WERI-Rb-1 (cell line): Measurements from ENCODE around the gene APOO.

Experiments used
- DNase-seq: peaks from one replicate; pipeline ENCODE4 v3.0.0-alpha.2; 2020
- H3K27ac ChIP-seq: fragments of 250-450 bp; sonication (Bioruptor Pico); 2 replicates; pipeline ENCODE4 v1.5.1; 2020; ENCODE audit warnings: mild to moderate bottlenecking, moderate library complexity
- H3K27me3 ChIP-seq: fragments of 250-450 bp; sonication (Bioruptor Pico); 2 replicates; pipeline ENCODE4 v1.5.1; 2021; ENCODE audit warnings: mild to moderate bottlenecking, low read depth, moderate library complexity; ENCODE audit not compliant: insufficient read depth, severe bottlenecking
- H3K36me3 ChIP-seq: fragments of 250-450 bp; sonication (Bioruptor Pico); 2 replicates; pipeline ENCODE4 v1.5.1; 2020; ENCODE audit warnings: mild to moderate bottlenecking, moderate library complexity
- H3K4me3 ChIP-seq: 2 replicates; pipeline ENCODE4 v1.5.1; 2011; ENCODE audit warnings: low read depth, mild to moderate bottlenecking, control low read depth, low read length
- H3K9me3 ChIP-seq: fragments of 250-450 bp; sonication (Bioruptor Pico); 2 replicates; pipeline ENCODE4 v1.5.1; 2021; ENCODE audit warnings: mild to moderate bottlenecking, moderate library complexity; ENCODE audit not compliant: severe bottlenecking
- TF ChIP-seq, protein P1 (sequence below): IDR thresholded peaks from 2 replicates; pipeline ENCODE4 v1.5.1; 2011; ENCODE audit warnings: low read depth, mild to moderate bottlenecking, control low read depth, inconsistent platforms, low read length

Gene APOO

DNA sequence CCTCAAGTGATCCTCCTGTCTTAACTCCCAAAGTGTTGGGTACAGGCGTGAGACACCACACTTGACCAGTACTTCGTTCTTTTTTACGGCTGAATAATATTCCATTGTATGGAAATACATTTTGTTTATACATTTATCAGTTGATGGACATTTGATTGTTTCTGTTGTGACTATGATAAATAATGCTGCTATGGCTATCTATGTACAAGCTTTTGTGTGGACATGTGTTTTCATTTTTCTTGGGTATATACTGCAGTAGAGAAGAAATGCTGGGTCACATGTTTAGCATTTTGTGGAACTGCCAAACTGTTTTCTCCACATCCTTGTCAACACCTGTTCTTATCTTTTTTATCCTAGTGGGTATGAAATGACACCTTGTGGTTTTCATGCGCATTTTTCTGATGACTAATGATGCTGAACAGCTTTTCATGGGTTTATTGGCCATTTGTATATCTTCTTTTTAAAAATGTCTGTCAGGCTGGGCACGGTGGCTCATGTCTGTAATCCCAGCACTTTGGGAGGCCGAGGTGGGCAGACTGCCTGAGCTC is 87.4 kb downstream of the APOO start:
- H3K4me3 ChIP-seq, result no peak overlapping the region
- no peaks in the 10 kb centered on the region for H3K9me3 ChIP-seq
- H3K27me3 ChIP-seq, result no peaks in the 10 kb centered on the region
- no peak overlapping the region for H3K27ac ChIP-seq
- H3K36me3 ChIP-seq, result no peaks in the 10 kb centered on the region
- TF ChIP-seq, protein P1, sequence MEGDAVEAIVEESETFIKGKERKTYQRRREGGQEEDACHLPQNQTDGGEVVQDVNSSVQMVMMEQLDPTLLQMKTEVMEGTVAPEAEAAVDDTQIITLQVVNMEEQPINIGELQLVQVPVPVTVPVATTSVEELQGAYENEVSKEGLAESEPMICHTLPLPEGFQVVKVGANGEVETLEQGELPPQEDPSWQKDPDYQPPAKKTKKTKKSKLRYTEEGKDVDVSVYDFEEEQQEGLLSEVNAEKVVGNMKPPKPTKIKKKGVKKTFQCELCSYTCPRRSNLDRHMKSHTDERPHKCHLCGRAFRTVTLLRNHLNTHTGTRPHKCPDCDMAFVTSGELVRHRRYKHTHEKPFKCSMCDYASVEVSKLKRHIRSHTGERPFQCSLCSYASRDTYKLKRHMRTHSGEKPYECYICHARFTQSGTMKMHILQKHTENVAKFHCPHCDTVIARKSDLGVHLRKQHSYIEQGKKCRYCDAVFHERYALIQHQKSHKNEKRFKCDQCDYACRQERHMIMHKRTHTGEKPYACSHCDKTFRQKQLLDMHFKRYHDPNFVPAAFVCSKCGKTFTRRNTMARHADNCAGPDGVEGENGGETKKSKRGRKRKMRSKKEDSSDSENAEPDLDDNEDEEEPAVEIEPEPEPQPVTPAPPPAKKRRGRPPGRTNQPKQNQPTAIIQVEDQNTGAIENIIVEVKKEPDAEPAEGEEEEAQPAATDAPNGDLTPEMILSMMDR, result no peak
- no peak for DNase-seq

DNA sequence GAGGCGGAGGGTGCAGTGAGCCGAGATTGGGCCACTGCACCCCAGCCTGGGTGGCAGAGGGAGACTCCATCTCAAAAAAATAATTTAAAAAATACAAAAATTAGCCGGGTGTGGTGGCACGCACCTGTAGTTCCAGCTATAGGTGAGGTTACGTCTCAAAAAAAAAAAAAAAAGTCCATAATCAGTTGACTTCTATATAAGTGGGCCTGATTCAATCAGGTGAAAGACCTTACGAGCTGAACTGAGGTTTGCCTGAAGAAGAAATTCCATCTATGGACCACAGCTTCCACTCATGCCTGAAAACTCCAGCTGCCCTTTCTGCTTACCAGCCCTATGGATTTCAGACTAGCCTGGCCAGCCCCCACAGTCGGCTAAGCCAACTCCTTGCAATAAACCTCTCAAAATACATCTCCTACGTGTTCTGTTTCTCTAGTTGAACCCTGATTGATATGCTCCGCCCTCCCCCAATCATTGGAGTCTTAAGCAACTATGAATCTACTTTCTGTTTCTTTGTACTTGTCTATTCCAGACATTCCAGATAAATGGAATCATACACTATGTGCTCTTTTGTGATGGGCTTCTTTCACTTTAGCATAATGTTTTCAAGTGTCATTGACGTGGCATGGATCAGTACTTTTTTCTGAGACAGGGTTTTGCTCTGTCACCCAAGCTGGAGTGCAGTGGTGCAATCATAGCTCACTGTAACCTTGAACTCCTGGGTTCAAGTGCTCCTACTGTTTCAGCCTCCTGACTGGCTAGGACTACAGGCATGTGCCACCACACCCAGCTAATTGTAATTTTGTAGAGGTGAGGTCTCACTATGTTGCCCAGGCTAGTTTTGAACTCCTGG is 88.1 kb downstream of the APOO start:
- Histone ChIP-seq H3K27ac (no peak overlapping the region), H3K27me3 (no peaks in the 10 kb centered on the region), H3K4me3 (no peak overlapping the region), H3K36me3 (no peaks in the 10 kb centered on the region), H3K9me3 (no peaks in the 10 kb centered on the region)
- TF ChIP-seq, protein P1, result no peak
- DNase-seq, result no peak

DNA sequence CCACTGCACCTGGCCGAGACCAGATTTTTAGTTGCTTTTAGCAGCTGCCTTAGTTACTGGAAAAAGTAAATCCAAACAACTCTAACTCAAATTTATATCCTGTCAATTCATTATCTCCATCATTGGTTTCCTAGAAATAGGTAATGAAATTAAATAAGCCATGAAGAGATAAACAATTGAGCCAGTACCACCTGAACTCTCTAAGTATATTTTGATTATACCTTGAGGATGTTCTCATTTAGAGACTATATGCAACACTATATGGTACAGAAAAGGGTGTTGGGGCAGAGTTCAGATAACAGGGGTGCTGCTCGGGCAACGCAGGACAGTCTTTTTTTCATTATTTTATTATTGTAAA is 89.8 kb downstream of the APOO start:
- H3K4me3 ChIP-seq, result no peak overlapping the region
- no peak for DNase-seq
- no peak overlapping the region for H3K27ac ChIP-seq

DNA sequence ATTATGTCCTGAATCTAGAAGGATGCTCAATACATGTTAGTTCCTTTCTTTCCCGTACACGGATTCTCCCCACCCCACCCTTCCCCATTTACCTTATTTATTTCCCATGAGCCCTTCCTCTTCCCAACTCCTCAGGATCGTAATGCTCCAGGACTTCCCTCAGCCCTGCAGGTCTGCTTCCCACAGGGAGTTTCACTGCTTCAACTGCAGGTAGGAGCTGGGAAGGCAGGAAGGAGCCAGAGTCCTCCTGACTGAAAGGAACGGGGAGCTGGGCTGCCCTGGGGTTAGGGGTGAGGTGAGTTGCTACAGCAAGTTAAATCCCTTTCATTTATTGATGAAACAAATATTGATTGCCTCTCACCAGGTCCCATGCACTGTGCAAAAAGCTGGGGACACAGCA is 91.6 kb downstream of the APOO start:
- Histone ChIP-seq H3K27me3 (no peaks in the 10 kb centered on the region), H3K4me3 (no peak overlapping the region), H3K9me3 (no peaks in the 10 kb centered on the region), H3K27ac (no peak overlapping the region), H3K36me3 (no peaks in the 10 kb centered on the region)
- TF ChIP-seq, protein P1, result no peak
- no peak for DNase-seq

More for the DNA sequence above, 89.8 kb downstream of the APOO start:
- Histone ChIP-seq H3K27me3 (no peaks in the 10 kb centered on the region), H3K36me3 (no peaks in the 10 kb centered on the region), H3K9me3 (no peaks in the 10 kb centered on the region)
- TF ChIP-seq, protein P1, result no peak

DNA sequence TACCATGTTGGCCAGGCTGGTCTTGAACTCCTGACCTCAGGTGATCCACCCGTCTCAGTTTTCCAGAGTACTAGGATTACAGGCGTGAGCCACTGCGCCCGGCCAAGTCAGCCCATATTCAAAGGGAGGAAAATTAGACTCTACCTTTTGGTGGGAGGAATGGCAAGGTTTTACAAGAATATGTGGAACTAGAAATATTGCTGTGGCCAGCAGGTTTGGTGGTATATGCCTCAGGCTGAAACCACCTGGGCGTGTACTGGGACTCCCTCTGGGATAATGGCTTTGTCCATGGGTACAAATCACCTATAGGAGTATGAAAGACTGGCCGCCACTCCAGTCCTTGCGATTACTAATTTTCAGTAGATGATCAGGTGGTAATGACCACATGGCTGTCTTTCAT is 92.4 kb downstream of the APOO start:
- no peak overlapping the region for H3K4me3 ChIP-seq

More for the DNA sequence above, 92.4 kb downstream of the APOO start:
- Histone ChIP-seq H3K9me3 (no peaks in the 10 kb centered on the region), H3K27ac (no peak overlapping the region), H3K36me3 (no peaks in the 10 kb centered on the region), H3K27me3 (no peaks in the 10 kb centered on the region)
- TF ChIP-seq, protein P1, result no peak
- DNase-seq, result no peak
